GM19193 (cell line): ENCODE results near the gene GATA3.

Experiments
- POLR2A ChIP-seq: IDR thresholded peaks from 4 replicates; pipeline ENCODE4 v1.6.1; 2011; ENCODE audit not compliant: insufficient read depth, insufficient read length; ENCODE audit errors: extremely low read depth

Gene GATA3

GRCh38 chr10:8054494-8055407, at the start of gene GATA3:
GATA3 (plus strand) TSS chr10:8054688; CDS start chr10:8055656, 968 bp downstream.
- TF ChIP-seq POLR2A: peak; percentile 38

DNA sequence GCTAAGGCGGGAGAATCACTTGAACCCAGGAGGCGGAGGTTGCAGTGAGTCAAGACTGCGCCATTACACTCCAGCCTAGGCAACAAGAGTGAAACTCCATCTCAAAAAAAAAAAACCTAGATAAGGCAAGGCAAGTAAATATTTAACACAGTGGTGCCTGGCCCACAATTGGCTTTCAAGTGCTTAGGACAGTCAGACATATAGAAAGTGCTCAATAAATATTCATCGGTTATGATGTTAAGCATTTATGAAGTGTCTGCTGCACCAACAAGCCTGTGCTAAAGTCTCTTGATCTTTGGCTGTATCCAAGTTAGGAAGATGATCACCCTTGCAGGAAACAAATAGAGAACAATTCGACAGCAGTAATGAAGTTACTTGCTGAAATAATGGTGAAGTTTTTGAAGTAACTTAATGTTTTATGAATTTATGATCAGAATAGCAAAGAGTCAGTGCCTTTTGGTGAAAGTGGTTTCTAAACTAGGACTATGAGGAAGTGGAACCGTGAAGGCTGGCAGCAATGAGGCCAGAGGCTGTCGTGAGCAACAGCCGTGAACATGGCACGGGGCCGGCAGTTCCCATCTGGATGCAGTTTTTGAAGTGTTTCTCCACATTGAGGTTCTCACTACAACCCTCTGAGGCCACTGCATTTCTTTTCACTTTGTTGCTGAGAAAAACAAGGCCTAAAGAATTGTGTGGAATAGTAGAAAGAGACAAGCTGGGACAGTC, 48.1 kb upstream of the GATA3 start:
- no peak for TF ChIP-seq POLR2A

DNA sequence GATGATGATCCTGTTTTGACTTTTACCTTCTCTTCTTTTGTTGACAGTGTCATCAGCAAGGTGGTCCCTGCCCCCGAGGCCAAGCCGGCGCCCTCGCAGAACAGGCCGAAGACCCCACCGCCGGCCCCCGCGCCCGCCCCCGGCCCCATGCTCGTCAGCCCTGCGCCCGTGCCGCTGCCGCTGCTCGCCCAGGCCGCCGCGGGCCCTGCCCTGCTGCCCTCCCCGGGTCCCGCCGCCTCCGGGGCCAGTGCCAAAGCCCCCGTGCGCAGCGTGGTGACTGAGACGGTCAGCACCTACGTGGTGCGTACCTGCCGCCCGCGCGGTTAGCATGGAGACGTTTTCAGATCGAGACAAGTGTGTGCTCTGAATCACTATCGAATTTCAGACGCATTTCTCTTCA, 45.5 kb upstream of the GATA3 start:
- TF ChIP-seq POLR2A: no peak

- TF ChIP-seq POLR2A: no peak
These were observed 41.5 kb upstream of the GATA3 start for GRCh38 chr10:8013006-8013405.

- TF ChIP-seq POLR2A: no peak
These were observed 40.9 kb upstream of the GATA3 start for GRCh38 chr10:8013619-8014018.

DNA sequence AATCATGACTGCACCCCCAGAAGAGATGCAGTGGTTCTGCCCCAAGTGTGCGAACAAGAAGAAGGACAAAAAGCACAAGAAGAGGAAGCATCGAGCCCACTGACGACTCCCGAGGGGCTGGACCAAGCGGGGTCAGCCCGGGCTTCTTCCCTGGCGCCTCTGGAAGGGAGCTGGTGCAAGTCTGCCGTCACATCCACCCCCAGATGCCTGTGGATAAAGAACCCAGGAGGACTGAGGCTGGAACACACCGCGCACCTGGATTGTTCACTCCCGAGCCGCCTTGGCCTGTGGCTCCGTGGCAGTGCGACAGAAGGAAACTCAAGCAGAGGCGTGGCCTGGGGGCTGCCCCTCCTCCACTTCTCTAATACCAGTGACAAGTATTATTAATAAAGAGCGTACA, 39.8 kb upstream of the GATA3 start:
- TF ChIP-seq POLR2A: no peak

- TF ChIP-seq POLR2A: no peak
These were observed 37.2 kb upstream of the GATA3 start for GRCh38 chr10:8017277-8017676.

- TF ChIP-seq POLR2A: no peak
These were observed 31.2 kb upstream of the GATA3 start for GRCh38 chr10:8023321-8023720.

GRCh38 chr10:8023851-8024250, 30.6 kb upstream of the GATA3 start:
- TF ChIP-seq POLR2A: no peak

DNA sequence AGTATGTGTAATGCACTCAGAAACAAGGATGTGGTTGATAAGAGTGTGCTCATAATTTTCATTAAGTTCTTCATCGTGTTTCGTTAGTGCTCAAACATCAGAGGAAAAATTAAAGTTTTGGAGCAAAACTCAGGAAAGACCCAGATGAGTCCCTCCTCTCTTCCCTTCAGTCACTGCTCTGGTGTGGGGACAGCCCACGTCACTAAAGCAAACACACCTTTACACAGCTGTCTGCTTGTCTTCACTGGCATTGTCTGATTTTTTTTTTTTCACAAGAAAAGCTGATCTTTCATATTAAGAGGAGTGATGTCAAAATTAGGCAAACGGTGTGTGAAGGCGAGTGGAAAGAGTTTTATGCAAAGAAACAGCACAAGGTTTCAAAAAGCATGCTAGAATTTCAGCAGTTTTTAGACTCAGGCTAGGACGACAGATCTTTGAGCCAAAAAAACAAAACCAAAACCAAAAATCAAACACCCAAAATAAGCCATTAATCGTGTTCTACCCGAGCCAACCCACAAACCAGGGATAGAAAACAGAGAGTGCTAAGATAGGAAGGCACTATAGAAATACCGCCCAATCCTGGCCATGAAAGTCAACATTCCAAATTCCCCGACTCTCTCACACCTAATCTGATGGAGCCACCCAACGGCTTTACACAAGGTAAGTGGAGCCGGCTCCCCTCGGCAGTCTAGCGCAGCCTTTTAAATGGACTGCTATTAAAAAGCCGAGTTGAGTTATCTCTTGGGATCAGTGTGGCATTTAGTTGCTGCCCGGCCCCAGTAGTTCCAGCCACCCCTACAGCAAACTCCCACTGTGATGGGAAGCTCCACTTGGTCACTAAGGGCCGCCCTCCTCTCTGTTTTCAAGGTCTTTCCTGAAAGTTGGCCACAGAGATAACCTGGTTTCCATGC, 27.9 kb upstream of the GATA3 start:
- TF ChIP-seq POLR2A: no peak

DNA sequence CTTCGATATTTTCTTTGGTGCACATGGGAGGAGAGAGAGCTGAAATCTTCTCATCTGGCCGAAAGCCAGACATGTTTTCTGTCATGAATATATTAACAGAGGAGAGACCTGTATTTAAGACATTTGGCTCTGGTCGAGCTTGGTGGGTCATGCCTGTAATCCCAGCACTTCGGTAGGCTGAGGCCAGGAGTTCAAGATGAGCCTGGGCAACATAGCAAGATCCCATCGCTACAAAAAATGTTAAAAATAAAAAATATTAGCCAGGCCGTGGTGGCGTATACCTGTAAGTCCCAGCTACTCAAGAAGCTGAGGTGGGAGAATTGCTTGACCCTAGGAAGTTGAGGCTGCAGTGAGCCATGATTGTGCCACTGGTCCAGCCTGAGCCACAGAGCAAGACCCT, 21.9 kb upstream of the GATA3 start:
- TF ChIP-seq POLR2A: no peak

DNA sequence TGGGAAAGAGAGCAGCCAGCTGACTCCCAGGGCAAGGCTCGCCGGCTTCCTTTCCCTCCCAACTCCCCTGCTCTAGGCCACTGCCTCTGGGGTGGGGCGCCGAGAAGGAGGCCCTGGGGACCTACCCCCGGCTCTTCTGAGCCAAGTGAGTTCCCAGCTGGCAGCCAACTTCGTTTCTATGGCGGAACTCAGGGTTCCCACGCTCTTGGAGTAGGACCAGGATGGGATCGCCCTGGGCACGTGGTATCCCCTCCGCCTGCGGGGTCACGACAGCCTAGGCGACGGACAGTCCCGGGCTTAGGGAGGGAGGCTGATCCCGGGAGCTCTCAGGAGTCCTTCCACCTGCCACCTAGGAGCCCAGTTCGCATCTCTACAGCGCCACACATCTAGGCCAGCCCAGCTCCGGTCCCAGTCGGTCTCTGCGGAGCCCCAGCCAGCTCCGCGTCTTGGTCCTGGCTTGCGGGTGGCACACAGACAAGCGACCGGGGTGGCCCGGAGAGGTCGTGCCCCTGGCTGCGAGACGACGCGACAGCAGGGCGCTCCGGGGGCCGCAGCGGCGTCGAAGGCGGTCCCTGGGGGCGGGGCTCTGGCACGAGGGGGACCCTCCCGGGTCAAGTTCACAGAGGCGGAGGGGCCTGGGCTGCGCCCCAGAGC, 20.5 kb upstream of the GATA3 start:
- no peak for TF ChIP-seq POLR2A

GRCh38 chr10:8034466-8035005, 20.0 kb upstream of the GATA3 start:
- TF ChIP-seq POLR2A: no peak

- no peak for TF ChIP-seq POLR2A
These were observed 19.4 kb upstream of the GATA3 start for GRCh38 chr10:8035006-8035640.

DNA sequence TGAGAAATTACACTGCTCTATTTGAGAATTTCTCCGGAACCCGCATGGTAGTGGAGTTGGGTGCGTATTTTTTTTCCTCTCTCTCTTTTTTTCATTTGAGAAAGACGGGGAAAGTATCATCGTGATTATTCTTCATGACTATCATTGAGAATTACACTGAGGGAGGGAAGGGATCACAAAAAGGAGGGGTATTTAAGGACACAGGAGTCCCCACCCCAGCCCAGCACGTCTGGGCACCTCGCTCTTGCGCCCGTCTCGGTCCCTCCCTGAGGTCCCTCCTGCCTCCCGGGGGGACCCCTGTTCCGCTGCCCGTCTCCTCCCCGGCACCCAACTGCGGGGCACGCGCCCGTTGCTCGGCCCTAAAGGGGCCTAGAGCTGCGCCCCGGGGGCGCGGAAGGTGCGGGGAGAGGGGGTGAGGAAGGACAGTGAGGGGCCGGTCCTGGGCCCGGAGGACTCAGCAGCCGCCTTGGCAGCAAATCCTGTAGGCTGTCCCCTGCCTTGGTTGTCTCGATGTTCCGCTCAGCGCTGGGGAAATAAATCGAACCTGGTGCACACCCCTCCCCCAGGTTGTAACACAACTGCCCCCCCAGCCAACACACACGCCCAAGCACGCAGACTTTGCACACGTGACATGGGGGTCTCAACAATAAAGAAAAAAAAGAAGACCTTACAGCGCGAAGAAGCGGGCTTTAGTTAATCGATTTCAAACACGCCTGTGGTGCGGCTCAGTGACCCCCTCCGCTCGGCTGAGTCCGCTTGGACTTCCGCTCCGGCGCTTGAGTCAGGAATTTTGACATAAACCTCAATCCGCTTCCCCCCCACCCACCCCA, 18.6 kb upstream of the GATA3 start:
- no peak for TF ChIP-seq POLR2A
